ENCODE data around the gene SLC16A4. TPM values are rescaled to one million over a fixed set of nuclear protein-coding genes. Genes with fewer than 3 reads are reported as not detected.
"Not testable (repeated sequence)": the region's sequence is repeated elsewhere in the genome, so short reads cannot be mapped to it uniquely, and the experiment has no call there.

The SLC16A4 gene
- polyA plus RNA-seq, 3 donors, result 0.35 to 7.5 (median 2.9) TPM

DNA sequence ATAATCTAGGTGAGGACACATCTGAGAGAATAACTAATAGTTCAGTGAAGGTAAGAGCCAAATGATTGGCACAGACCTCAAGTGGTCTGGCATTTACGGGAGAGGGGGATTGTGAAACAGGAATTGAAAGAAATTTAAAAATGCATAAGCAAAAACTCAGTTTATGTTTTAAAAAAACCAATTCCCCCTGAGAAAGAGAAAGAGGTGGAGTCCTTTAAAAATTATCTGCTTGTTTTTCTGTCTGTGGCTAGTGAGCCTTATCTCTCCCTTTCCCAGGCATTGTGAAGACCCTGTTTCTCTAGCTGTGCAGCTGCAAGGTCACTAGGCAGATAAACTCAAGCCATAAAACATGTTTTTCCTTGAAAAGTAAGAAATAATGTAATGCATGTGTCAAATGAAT is 22.2 kb upstream of the SLC16A4 start:
- 31 to 62% (median 52%) methylated on average over 1 of the region's 1 CpG for WGBS, 3 donors
- H3K27ac ChIP-seq (ENCODE audit: low read depth, low read length), result not testable (repeated sequence)

DNA sequence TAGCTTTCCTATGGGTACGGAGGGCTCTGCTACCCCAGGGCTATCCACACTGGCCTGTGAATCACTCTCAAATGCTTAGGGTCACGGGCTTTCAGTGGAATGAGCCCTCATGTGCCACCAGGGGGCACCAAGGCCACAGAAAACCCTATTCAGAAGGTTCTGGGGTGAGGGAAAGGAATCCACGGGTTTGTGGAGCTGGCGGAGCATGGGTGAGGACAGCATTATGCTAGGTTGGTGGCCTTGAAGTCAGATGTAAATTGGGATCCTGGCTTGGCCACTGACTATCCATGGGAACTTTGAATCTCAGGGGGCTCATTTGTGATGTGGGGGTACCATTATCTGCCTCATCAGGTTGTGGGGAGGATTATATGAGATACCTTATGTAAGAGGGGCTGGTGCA is 21.8 kb upstream of the SLC16A4 start:
- WGBS, 3 donors, result 22 to 31% (median 24%) methylated on average over 4 of the region's 4 CpGs
- no peak overlapping the region for H3K27ac ChIP-seq (ENCODE audit: low read depth, low read length)

DNA sequence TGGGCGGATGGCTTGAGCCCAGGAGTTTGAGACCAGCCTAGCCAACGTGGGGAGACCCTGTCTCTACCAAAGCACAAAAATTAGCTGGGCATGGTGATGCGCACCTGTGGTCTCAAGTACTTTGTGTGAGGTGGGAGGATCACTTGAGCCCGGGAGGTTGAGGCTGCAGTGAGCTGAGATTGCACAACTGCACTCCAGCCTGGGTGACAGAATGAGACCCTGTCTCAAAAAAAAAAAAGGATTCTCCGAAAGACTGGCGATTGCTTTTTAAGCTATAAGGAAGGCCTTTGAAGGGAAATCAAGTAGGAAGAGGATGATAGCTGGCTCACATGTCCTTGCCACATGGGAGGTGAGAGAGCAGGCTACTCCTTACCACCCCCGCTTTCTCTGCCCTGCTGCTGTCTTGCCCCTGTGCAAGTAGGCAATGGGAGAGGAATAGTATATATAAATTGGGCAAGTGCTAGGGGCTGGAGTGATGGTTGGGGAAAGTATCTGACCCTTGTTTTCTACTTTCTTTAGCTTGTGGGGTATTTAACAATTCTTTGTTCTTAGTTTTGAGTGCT is 20.4 kb upstream of the SLC16A4 start:
- 80 to 87% (median 81%) methylated on average over 7 of the region's 7 CpGs for WGBS, 3 donors
- no peak overlapping the region for H3K27ac ChIP-seq (ENCODE audit: low read depth, low read length)

DNA sequence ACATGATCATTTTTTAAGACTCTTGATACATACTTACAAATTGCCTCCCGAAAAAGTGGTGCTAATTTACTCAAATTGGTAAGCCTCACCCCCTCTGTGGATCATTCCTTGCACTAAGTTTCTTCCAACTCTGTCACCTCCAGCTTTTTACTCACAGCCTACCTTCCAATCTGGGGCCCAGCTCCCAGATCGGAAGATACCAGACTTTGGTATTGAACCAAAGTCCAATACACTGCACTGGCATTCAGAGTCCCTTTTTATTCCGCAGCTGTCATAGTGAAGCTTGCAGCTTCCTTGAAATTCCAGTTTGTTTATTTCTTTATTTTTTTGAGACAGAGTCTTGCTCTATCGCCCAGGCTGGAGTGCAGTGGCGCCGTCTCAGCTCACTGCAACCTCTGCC is 18.5 kb upstream of the SLC16A4 start:
- WGBS, 3 donors, result 95 to 98% (median 97%) methylated on average over 6 of the region's 6 CpGs
- no peak overlapping the region for H3K27ac ChIP-seq (ENCODE audit: low read depth, low read length)

DNA sequence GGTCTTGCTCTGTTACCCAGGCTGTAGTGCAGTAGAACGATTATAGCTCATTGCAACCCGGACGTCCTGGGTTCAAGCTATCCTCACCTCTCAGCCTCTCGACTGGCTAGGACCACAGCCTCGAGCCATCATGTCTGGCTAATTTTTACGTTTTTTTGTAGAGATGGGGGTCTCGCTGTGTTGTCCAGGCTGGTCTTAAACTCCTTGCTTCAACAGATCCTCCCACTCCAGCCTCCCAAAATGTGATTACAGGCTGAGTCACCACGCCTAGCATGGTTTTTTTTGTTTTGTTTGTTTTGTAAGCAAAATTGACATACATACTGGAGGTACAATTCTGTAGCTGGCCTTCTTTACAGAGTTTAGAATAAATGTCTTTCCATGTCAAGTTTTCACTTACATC is 17.7 kb upstream of the SLC16A4 start:
- H3K27ac ChIP-seq (ENCODE audit: low read depth, low read length), result no peak overlapping the region
- WGBS, 3 donors, result 85 to 87% (median 86%) methylated on average over 8 of the region's 8 CpGs

DNA sequence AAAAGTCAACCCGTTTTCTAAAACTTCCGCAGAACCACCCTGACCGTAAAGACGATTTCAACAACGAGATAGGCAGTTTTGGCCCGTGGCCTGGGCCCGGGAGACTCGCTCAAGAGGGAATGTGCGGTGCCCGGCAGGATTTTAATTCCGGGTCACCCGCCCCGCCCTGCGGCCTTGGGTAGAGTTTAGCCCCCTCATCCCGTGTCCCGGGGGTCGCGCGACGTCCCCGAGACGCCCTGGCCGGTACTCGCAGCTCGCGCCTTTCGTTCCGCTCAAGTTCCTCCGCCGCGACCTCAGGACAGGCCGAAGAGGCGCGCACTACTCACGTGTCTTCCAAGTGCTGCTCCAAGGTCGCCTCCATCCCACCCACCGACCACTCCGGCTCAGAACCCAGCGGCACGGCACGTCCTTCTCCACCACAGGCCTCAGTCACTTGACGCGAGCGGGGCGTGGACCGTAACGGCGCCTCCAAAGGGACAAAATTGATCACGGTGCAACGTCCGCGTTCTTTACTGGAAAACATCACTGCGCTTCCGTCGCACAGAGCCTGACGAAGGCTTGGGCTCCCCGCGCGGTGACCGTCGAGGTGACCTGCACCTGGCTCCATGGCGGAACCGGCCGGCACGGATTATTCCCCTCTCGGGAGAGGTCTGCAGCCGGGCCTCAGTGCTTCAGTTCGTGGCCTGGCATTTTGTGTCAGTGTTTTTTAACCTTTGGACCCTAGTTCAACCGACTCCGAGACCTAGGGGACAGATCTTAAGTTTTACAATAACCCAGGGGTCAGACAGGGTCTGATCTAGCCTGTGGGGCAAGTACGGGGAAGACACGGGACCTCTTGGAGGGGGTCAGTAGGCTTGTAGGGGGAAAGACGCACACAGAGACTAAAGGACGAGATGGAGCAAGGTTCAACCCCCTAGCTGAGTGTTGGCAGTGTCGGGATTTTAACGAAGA is 16.7 kb upstream of the SLC16A4 start, which contains the start of gene LAMTOR5:
Gene LAMTOR5, minus strand, starts transcription at position 435 of the 951 bp plus-strand sequence. Its CDS starts 74 bp downstream, at position 361.
- whole genome bisulfite sequencing, 3 donors, result 0% methylated on average over 76 of the region's 76 CpGs
- H3K27ac ChIP-seq (ENCODE audit: low read depth, low read length), result peak within 1 kb of the TSS; percentile 1

DNA sequence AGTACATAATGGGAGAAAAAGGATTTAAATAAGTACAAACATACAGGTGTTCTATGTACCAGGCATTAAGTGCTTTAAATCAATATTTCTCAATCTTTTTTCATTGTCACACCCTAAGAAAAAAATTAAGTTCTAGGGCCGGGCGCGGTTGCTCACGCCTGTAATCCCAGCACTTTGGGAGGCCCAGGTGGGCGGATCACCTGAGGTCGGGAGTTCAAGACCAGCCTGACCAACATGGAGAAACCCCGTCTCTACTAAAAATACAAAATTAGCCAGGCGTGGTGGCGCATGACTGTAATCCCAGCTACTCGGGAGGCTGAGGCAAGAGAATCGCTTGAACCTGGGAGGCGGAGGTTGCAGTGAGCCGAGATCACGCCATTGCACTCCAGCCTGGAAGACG is 15.6 kb upstream of the SLC16A4 start:
- not testable (repeated sequence) for H3K27ac ChIP-seq (ENCODE audit: low read depth, low read length)
- WGBS, 3 donors, result 68 to 76% (median 70%) methylated on average over 15 of the region's 15 CpGs

DNA sequence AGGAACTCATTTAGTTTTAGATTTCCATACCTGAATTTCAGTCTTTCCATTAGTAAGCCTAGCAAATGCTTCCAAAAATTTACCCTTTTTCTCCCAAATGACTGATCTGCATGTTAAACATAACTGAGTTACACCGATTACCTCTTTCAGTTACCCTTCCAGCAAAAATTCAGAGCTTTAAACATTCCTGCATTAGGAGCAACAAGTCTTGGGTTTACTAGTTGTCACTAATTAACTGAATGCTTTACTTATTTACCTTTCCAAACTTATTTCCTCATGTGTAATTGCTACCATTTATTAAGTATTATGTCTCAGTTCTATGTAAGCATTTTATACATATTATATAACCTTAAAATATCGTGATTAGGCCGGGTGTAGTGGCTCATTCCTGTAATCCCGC is 13.6 kb upstream of the SLC16A4 start:
- 79 to 94% (median 92%) methylated on average over 4 of the region's 4 CpGs for WGBS, 3 donors

DNA sequence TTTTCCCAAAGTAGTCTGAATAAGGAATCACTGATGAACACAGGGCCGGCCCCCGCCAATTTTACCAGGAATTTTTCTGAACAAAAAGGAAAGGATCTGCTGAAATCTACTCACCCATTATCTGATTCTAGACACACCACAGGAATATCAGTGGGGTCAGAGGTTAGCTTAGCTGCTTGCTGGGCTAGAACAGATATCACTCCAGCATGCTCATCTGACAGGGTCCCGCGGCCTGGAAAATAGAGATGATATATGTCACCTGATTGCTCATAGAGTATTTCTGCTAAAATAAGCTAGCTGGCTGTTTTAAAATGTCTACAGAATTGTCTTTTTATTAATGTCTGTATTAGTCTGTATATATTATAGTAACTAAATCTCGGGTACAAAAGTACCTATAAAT is 13.0 kb upstream of the SLC16A4 start:
- WGBS, 3 donors, result 91 to 95% (median 94%) methylated on average over 5 of the region's 5 CpGs
- no peak overlapping the region for H3K27ac ChIP-seq (ENCODE audit: low read depth, low read length)

More for the DNA sequence above, 13.6 kb upstream of the SLC16A4 start:
- H3K27ac ChIP-seq (ENCODE audit: low read depth, low read length), result no peak overlapping the region

DNA sequence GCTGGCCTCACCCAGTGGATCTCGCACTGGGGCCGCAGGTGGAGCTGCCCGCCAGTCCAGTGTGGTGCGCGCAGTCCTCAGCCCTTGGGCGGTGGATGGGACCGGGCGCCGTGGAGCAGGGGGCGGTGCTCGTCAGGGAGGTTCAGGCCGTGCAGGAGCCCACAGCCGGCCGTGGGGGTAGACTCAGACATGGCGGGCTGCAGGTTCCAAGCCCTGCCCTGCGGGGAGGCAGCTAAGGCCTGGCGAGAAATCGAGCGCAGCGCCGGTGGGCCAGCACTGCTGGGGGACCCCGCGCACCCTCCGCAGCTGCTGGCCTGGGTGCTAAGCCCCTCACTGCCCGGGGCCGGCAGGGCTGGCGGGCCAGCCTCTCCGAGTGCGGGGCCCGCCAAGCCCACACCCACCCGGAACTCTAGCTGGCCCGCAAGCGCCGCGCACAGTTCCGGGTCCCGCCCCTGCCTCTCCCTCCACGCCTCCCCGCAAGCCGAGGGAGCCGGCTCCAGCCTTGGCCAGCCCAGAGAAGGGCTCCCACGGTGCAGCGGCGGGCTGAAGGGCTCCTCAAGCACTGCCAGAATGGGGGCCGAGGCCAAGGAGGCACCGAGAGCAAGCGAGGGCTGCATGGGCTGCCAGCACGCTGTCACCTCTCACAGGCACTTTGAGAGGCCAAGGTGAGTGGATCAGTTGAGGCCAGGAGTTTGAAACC is 5.6 kb upstream of the SLC16A4 start:
- WGBS, 3 donors, result 97 to 98% (median 97%) methylated on average over 43 to 48 of the region's 48 CpGs
- H3K27ac ChIP-seq (ENCODE audit: low read depth, low read length), result not testable (repeated sequence)

DNA sequence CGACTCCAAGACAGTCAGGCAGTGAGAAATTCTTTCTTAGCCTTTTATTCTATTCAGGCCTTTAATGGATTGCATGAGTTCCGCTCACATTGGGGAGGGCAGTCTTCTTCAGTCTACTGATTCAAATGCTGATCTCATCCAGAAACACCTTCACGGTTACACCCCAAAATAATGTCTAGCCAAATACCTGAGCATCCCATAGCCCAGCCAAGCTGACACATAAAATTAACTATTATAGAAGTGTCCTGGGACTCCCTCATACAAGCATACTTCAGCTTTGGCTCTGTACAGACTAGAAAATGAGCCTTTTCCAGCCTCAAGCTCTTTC is 3.6 kb upstream of the SLC16A4 start:
- no peak overlapping the region for H3K27ac ChIP-seq (ENCODE audit: low read depth, low read length)
- WGBS, 3 donors, result 90 to 96% (median 94%) methylated on average over 3 of the region's 3 CpGs

DNA sequence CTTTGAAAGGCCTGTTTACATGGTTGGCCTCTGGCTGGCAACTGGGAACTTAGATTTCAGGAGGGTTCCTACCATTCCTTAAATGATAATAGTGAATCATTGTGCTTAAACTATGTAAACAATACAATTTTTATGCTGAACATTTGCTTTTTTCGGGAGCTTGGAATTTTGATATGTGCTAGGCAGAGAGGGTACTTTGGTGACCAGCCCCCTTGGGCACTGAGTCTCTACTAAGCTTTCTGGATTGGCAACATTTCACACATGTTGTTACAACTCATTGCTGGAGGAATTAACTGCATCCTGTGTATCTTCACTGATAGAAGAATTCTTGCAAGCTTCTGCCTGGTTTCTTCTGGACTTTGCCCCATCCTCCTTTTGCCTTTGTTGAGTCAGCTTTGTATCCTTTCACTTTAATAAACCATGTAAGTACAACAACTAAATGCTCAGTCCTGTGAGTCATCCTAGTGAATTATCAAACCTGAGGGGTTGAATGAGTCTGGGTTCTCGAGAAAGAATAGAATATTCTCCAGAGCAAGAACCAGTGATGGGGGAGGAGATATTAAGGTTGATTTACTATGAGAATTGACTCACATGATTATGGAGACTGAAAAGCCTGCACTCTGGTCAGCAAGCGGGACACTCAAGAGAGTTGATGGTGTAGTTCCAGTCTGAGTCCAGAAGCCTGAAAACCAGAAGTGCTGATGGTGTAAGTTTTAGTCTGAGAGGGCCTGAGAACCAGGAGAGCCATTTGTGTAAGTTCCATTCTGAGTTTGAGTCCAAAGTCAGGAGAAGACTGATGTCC is 3.1 kb upstream of the SLC16A4 start:
- 75 to 84% (median 76%) methylated on average over 3 of the region's 3 CpGs for WGBS, 3 donors
- no peak overlapping the region for H3K27ac ChIP-seq (ENCODE audit: low read depth, low read length)

DNA sequence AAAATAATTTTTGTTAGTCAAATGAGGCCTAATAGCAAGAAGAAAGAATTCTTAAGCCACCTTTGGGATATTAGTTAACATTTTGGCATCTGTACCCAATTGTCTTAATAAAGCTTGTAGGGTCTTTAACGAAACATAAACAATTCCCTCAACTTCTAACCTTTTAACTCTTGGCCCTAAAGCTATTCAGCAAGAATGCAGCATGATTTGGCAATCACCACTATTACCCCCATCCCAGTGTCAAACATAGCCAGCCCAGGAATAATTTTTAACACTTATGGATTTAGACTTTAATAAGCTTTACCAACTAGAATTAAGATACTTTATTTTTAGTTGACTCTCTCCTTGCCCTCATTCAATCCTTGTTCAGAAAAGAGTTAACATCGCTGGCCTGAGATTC is 2.5 kb upstream of the SLC16A4 start:
- 80 to 92% (median 89%) methylated on average over 2 of the region's 2 CpGs for WGBS, 3 donors
- no peak overlapping the region for H3K27ac ChIP-seq (ENCODE audit: low read depth, low read length)

DNA sequence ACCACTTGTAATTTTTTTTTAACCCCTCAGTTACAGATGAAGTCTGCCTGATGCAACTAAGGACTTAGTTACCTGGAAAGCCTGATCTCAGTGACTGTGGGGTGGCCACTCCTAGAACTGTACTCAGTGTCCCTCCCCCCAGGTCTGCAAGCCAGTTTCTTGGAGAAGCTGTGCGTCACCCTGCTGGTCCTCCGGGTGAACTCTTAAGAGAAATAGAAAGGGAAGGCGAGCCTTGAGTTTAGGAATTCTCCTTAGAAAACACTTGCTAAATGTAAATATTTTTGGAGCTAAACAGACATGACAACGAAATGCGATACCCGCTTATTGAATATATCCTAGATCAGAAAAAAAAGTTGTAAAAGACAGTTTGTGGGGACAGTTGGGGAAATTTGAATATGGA is 730 bp downstream of the SLC16A4 start:
- WGBS, 3 donors, result 67 to 79% (median 75%) methylated on average over 6 of the region's 6 CpGs
- no peak overlapping the region for H3K27ac ChIP-seq (ENCODE audit: low read depth, low read length)

DNA sequence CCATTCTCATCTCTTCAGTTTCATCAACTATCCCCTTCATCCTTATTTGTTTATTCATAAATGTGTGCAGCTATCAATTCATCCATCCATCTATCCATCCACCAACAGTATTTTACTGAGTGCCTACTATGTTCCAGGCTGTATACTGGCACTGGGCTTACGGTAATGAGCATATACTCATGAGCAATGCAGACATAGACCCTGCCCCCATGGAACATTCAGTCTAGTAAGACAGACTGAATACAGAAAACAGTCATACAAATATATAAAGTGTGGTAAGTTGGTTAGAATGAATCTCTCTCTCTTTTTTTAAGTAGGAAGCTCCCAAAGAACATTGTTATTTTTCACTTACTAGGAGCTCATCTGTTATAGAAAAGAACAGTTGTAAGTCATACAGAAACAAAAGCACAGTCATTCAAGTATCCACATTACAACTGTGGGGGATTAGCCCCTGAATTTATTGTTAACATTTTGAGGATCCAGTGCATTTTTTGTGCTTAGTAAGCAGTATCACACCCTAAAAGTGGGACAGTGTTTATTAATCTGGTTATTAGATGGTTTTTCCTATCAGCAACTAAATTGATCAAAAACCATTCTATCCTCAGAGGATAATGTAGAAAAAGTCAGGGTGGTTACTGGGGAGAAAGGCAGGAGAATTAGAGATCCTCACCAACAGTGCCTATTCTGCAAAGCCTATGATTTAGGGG is 3.6 kb downstream of the SLC16A4 start:
- H3K27ac ChIP-seq (ENCODE audit: low read depth, low read length), result no peak overlapping the region
- WGBS, 3 donors, result 90 to 97% (median 94%) methylated on average over 1 of the region's 1 CpG

DNA sequence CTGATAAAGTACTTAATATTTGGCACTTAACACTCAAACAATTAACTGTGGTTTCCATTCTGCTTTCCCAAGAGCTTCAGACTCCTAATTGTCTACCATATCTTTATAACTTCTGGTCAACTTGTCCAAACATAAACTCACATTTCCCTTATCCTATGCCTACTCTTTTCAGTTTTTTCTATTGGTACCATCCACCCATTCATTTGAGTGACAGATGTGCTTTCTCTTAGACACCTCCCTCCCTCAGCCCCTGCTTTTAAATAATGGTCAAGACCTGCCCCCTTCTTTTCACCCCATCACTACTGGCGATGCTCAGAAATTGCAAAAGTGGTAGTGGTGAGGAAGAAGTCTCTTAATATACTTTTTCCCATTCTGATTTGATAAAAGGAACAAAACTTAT is 5.5 kb downstream of the SLC16A4 start:
- no peak overlapping the region for H3K27ac ChIP-seq (ENCODE audit: low read depth, low read length)
- 94 to 100% (median 98%) methylated on average over 1 of the region's 1 CpG for WGBS, 3 donors

DNA sequence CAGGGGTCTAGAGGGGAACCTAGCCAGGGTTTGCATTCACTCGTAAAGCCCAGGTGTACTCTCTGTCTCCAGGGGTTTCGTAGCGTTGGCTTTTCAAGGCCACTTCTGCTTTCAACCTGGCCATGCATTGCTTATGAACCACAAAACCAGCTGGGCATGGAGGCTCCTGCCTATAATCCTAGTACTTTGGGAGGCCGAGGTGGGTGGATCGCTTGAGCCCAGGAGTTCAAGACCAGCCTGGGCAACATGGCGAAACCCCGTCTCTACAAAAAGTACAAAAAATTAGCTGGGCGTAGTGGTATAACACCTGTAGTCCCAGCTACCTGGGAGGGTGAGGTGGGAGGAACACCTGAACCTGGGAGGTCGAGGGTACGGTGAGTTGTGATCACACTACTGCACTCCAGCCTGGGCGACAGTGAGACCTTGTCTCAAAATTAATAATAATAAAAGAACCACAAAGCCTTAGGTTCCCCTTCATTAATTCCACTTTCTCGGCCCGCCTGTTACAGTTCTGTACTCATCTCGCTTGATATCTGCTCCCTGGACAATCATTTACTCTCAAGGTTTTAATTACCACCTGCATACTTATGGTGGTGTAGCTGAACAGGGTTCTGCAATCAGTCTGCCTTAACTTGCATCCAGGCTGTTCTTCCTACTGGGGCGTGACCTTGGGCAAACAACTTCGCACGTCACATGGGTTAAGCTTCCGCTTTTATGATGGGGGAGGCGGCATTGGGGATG is 6.1 kb downstream of the SLC16A4 start:
- 90 to 93% (median 93%) methylated on average over 19 of the region's 19 CpGs for WGBS, 3 donors
- H3K27ac ChIP-seq (ENCODE audit: low read depth, low read length), result no peak overlapping the region

Data from adipose tissue (tissue), 3 donors.